OCI-LY7 (cell line): Measurements from ENCODE around the gene LBX2. TPM values are rescaled to one million over a fixed set of nuclear protein-coding genes. Genes with fewer than 3 reads are reported as not detected.

Experiments
- BruUV-seq: library from RNA; stranded (reverse); fragments of 400-500 nt; replicated peaks from 2 replicates; lab custom pipeline; 2021; lab: Mats Ljungman, UMichigan
- CTCF ChIA-PET: fragments of 300-600 bp; sonication (Branson Sonifier 250); formaldehyde crosslinking; loops from one replicate; lab custom pipeline; 2022; ENCODE audit warnings: antibody characterized with exemption; ENCODE audit not compliant: unreplicated experiment; lab: Charles Lee
- POLR2A ChIA-PET: fragments of 300-600 bp; sonication (Branson Sonifier 250); formaldehyde crosslinking; loops from one replicate; lab custom pipeline; 2022; ENCODE audit warnings: antibody characterized with exemption; lab: Charles Lee
- DNase-seq: peaks from one replicate; pipeline ENCODE4 v3.0.0-alpha.2; 2015; ENCODE audit warnings: low spot score
- H2AFZ ChIP-seq: fragments of 200-600 bp; sonication (generic), shearing (Covaris generic); 2 replicates; pipeline ENCODE4 v1.6.1; 2014; ENCODE audit warnings: mild to moderate bottlenecking, antibody characterized with exemption, low read length, moderate library complexity
- H3K27ac ChIP-seq: fragments of 200-600 bp; sonication (generic); 2 replicates; pipeline ENCODE4 v1.5.1; 2014; ENCODE audit warnings: mixed run types, low read depth, mild to moderate bottlenecking, moderate library complexity, low read length, inconsistent platforms; ENCODE audit not compliant: poor library complexity, severe bottlenecking
- H3K36me3 ChIP-seq: fragments of 200-600 bp; sonication (generic); 2 replicates; pipeline ENCODE4 v1.6.1; 2014; ENCODE audit warnings: mild to moderate bottlenecking, antibody characterized with exemption, low read length, moderate library complexity, mixed read lengths; ENCODE audit not compliant: insufficient read depth
- H3K4me1 ChIP-seq: fragments of 200-600 bp; sonication (generic); 2 replicates; pipeline ENCODE4 v1.5.1; 2014; ENCODE audit warnings: mild to moderate bottlenecking, low read length; ENCODE audit not compliant: insufficient read depth, poor library complexity, severe bottlenecking
- H3K4me2 ChIP-seq: fragments of 200-600 bp; sonication (generic); 2 replicates; pipeline ENCODE4 v1.6.1; 2014; ENCODE audit warnings: mild to moderate bottlenecking, low read length
- H3K4me3 ChIP-seq: fragments of 200-600 bp; sonication (generic); 2 replicates; pipeline ENCODE4 v1.5.1; 2014; ENCODE audit warnings: mild to moderate bottlenecking, low read depth, low read length; ENCODE audit not compliant: poor library complexity, severe bottlenecking
- H3K79me2 ChIP-seq: fragments of 200-600 bp; sonication (generic); 2 replicates; pipeline ENCODE4 v1.6.1; 2016; ENCODE audit warnings: low read depth, mild to moderate bottlenecking, low read length, moderate library complexity, mixed read lengths; ENCODE audit not compliant: insufficient read depth
- H3K9me2 ChIP-seq: fragments of 200-600 bp; sonication (generic); 2 replicates; pipeline ENCODE4 v1.6.1; 2016; ENCODE audit warnings: mild to moderate bottlenecking, low read length, mixed read lengths; ENCODE audit not compliant: insufficient read depth
- H3K9me3 ChIP-seq: fragments of 200-600 bp; sonication (generic); 2 replicates; pipeline ENCODE4 v1.6.1; 2014; ENCODE audit warnings: mild to moderate bottlenecking, mixed run types, low read length, mixed read lengths
- H4K20me1 ChIP-seq: fragments of 200-600 bp; sonication (generic); 2 replicates; pipeline ENCODE4 v1.6.1; 2014; ENCODE audit warnings: mild to moderate bottlenecking, antibody characterized with exemption, low read length, moderate library complexity, mixed read lengths; ENCODE audit not compliant: insufficient read depth
- CTCF ChIP-seq: fragments of 200-600 bp; sonication (generic); conservative IDR thresholded peaks from 2 replicates; pipeline ENCODE4 v1.5.1; 2014; ENCODE audit warnings: mild to moderate bottlenecking, antibody characterized with exemption, low read length, moderate library complexity, mixed read lengths
- EZH2phosphoT487 ChIP-seq: fragments of 200-600 bp; sonication (generic); IDR thresholded peaks from 2 replicates; pipeline ENCODE4 v1.6.1; 2018; ENCODE audit warnings: low read depth, borderline replicate concordance, mild to moderate bottlenecking, mixed run types, antibody characterized with exemption, low read length, moderate library complexity, mixed read lengths
- intact Hi-C: fragments of 100-400 bp; cut with micrococcal nuclease; formaldehyde crosslinking; loops from one replicate; pipeline ENCODE4 v1.10.0; 2022; ENCODE audit not compliant: unreplicated experiment
- total RNA-seq, 2 experiments: library from RNA; depleted of rRNA in 1 of 2; stranded (reverse); fragments of >200 nt in 1 of 2; shearing (Covaris generic) in 1 of 2; gene quantifications; 2 replicates each; pipeline ENCODE4 v1.2.3, GENCODE V29; 2014 to 2022

LBX2 gene
- total RNA-seq, 2 experiments from 2014 or later, result not detected

DNA sequence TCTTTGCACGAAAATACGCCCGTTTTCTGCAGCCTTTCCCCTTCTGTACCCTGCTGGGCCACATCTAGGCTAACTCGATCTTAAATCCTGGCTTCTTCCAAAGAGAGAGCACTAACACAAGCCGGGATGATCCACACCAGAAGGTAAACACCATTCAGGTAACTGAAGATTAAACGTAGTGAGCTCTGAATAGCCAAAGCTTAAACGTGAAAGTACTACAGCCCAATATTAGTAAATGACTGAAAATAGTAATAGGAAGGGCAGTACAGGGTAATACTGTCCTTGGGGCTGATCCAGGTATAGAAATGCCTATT lies 26.5 kb downstream of the LBX2 start:
- no peak for DNase-seq
- H3K4me1 ChIP-seq, result peaks cover 16% of the 10 kb centered on the region
- H3K4me2 ChIP-seq, result peak overlapping the region; percentile 89
- TSS peak; percentile 95 for BruUV-seq
- intact Hi-C loops, result no loop called here
- peak overlapping the region; percentile 75 for H2AFZ ChIP-seq
- H3K4me3 ChIP-seq, result peak overlapping the region; percentile 85
- H3K36me3 ChIP-seq, result peaks cover 31% of the 10 kb centered on the region
- H4K20me1 ChIP-seq, result no peaks in the 10 kb centered on the region
- ChIA-PET POLR2A (interaction anchor here (0.6 to 3.2 kb wide), 8 partner anchors 10 to 525 kb away, joined by 3 to 25 read pairs (median 4); partner anchors contain the start of genes AUP1, CCDC142, HTRA2 and TTC31), CTCF (interaction anchor here (0.6 kb wide), 1 partner anchor 15 kb away, joined by 6 read pairs; the partner anchor contains the start of gene WBP1)
- H3K9me3 ChIP-seq, result no peaks in the 10 kb centered on the region
- H3K9me2 ChIP-seq, result no peaks in the 10 kb centered on the region
- peak overlapping the region; percentile 81 for H3K27ac ChIP-seq
- peaks cover 7% of the 10 kb centered on the region; the same call in 1 of the 2 replicates for H3K79me2 ChIP-seq
- TF ChIP-seq EZH2phosphoT487 (no peak), CTCF (no peak)

DNA sequence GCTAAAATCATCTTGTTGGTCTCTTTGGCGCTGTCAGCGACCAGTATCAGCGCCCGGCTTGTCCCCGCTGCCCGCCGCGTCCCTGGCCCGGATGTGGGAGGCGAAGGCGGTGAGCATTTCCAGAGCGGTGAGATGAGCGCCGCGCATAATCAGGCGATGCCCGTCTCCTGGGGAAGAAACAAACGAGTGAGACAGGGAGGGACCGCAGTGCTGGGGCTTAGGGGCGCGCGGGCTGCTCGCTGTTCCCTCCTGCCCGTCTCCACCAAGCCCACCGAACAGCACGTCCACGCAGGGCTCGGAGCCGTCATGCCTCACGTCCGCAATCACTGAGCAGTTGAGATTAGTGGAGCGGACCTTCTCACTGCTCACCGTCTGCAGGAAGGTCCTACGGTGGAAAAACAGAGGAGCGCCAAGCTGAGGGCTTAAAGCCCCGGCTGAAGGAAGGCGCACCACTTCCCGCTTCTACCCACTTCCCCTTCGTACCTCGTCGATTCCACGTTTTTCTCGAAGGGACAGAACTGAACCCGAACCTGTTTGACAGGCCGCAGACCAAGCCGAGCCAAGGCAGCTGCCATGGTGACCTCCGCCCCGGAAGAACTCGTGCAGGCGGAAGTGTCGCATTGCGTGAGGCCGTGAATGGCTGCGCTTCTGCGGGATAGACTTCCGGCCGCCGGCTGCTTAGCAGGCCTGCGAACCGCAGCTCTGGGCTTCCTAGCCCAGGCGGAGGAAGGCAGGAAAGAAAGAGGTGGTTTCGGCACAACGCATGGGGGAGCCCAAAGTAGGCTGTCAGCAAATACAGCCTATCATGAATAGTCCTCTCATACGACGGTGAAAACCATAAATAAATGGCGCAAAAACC lies 27.1 kb downstream of the LBX2 start, which contains the start of gene MRPL53:
TSS of gene MRPL53 (minus strand) at position 595 of the 859 bp plus-strand sequence. CDS start at position 575, 20 bp downstream.
- Histone ChIP-seq H3K4me3 (peak within 1 kb of the TSS; percentile 85), H3K36me3 (peaks cover 26% of the 10 kb centered on the region), H3K9me2 (no peaks in the 10 kb centered on the region), H2AFZ (peak within 1 kb of the TSS; percentile 75), H3K4me1 (peaks cover 16% of the 10 kb centered on the region), H3K27ac (peak within 1 kb of the TSS; percentile 81), H3K79me2 (peaks cover 7% of the 10 kb centered on the region; the same call in 1 of the 2 replicates), H3K9me3 (no peaks in the 10 kb centered on the region), H4K20me1 (no peaks in the 10 kb centered on the region), H3K4me2 (peak within 1 kb of the TSS; percentile 89)
- peak; percentile 97 for DNase-seq
- intact Hi-C loops, result no loop called here
- TF ChIP-seq EZH2phosphoT487, result no peak
- 0 out of 2 replicates have a peak, but pooled peaks have one; percentile 20 for TF ChIP-seq CTCF
- CTCF ChIA-PET, result no interaction called here
- POLR2A ChIA-PET, result interaction anchor here (1.3 to 3.2 kb wide), 5 partner anchors 11 to 60 kb away, joined by 3 to 25 read pairs (median 4); partner anchors contain the start of genes AUP1, CCDC142, HTRA2 and TTC31
- TSS peak; percentile 93 for BruUV-seq
